Activated CD4-positive, alpha-beta T cell treated with anti-CD3 and anti-CD28 coated beads for 36 hours (primary cell): ENCODE data around the gene PRELID1. TPM values are rescaled to one million over a fixed set of nuclear protein-coding genes. Genes with fewer than 3 reads are reported as not detected.

ENCODE experiments used
- ATAC-seq: fragments of 200-7000 bp; cut with Tn5 transposase; one replicate; pipeline ENCODE4 v1.10.0; 2021; ENCODE audit warnings: mild to moderate bottlenecking, moderate library complexity
- CTCF ChIA-PET: fragments of 350-600 bp; sonication (Branson Sonifier 250); formaldehyde crosslinking; loops from one replicate; lab custom pipeline; 2021; ENCODE audit warnings: antibody characterized with exemption; lab: Charles Lee
- POLR2A ChIA-PET: fragments of 350-600 bp; sonication (Branson Sonifier 250); formaldehyde crosslinking; loops from one replicate; lab custom pipeline; 2021; ENCODE audit warnings: antibody characterized with exemption, inconsistent platforms; lab: Charles Lee
- DNase-seq: peaks from one replicate; pipeline ENCODE4 v3.0.0-alpha.2; 2020
- H3K27ac Mint-ChIP-seq: one replicate; pipeline ENCODE4 v1.8.0; 2021; ENCODE audit warnings: mixed read lengths
- H3K27me3 Mint-ChIP-seq: one replicate; pipeline ENCODE4 v1.8.0; 2021; ENCODE audit warnings: mixed read lengths
- H3K36me3 Mint-ChIP-seq: one replicate; pipeline ENCODE4 v1.8.0; 2021; ENCODE audit warnings: low read depth, mixed read lengths
- H3K4me1 Mint-ChIP-seq: one replicate; pipeline ENCODE4 v1.8.0; 2021; ENCODE audit warnings: mixed read lengths
- H3K4me3 Mint-ChIP-seq: one replicate; pipeline ENCODE4 v1.8.0; 2021; ENCODE audit warnings: mild to moderate bottlenecking, moderate library complexity, mixed read lengths
- H3K9me3 Mint-ChIP-seq: one replicate; pipeline ENCODE4 v1.8.0; 2021; ENCODE audit warnings: low read depth, mixed read lengths
- intact Hi-C, 2 experiments: fragments of 100-400 bp; cut with DNase I in 1 of 2; cut with micrococcal nuclease in 1 of 2; formaldehyde crosslinking; loops; one replicate each; pipeline versions ENCODE4 v1.14.2 to v1.15.1; 2022 to 2024; cut with DNase I, micrococcal nuclease
- total RNA-seq, 2 experiments: library from RNA; stranded (reverse); gene quantifications; one replicate each; pipeline ENCODE4 v1.2.3, GENCODE V29; 2021

PRELID1 gene
- total RNA-seq, 2 experiments from 2014 or later = 266 to 362 TPM

DNA sequence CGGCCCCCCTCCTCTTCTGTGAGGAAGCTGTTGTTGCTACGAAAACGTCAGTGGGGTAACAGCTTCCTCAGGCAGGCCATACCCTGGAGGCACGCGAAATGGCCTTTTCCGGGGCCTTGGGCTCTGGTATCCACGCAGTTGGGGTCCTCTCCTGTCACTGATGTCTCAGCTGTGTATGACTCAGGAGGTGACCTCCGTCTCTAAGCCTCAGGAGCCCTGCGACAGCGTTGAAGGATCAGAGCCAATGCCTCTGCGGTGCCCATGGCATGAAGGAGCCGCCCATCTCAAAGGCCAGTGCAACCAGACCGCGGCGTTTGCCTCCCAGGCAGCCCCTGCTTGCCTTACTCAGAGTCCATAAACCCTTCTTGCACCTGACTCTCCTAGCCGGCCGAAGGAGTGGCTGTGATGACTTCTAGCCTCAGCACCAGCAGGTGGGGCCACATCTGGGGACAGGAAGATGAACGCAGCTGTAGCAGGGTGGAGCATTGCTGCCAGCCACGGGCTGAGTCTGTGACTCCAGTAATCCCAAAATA lies 9.1 kb downstream of the PRELID1 start:
- intact Hi-C loops = loop anchor here (1.0 to 10.0 kb wide), 16 partner anchors 9 to 775 kb away; partner anchors contain the start of genes GRK6 (in 2 of the 2), LMAN2 (in 2 of the 2), PDLIM7 (in 2 of the 2) and NSD1 (in 1 of the 2)
- CTCF ChIA-PET = interaction anchor here (0.6 to 4.9 kb wide), 21 partner anchors 9 to 182 kb away, joined by 3 to 47 read pairs (median 3); partner anchors contain the start of genes PRELID1 and RAB24
- Mint-ChIP-seq H3K4me3 (peak overlapping the region; percentile 85), H3K27ac (peak overlapping the region; percentile 84), H3K36me3 (peaks cover 8% of the 10 kb centered on the region), H3K4me1 (peaks cover 27% of the 10 kb centered on the region), H3K9me3 (no peaks in the 10 kb centered on the region), H3K27me3 (no peaks in the 10 kb centered on the region)
- peak; percentile 81 for DNase-seq
- peak; percentile 45 for ATAC-seq
- POLR2A ChIA-PET = interaction anchor here (0.7 to 1.6 kb wide), 8 partner anchors 11 to 842 kb away, joined by 3 to 7 read pairs (median 4); partner anchors contain the start of gene GRK6

DNA sequence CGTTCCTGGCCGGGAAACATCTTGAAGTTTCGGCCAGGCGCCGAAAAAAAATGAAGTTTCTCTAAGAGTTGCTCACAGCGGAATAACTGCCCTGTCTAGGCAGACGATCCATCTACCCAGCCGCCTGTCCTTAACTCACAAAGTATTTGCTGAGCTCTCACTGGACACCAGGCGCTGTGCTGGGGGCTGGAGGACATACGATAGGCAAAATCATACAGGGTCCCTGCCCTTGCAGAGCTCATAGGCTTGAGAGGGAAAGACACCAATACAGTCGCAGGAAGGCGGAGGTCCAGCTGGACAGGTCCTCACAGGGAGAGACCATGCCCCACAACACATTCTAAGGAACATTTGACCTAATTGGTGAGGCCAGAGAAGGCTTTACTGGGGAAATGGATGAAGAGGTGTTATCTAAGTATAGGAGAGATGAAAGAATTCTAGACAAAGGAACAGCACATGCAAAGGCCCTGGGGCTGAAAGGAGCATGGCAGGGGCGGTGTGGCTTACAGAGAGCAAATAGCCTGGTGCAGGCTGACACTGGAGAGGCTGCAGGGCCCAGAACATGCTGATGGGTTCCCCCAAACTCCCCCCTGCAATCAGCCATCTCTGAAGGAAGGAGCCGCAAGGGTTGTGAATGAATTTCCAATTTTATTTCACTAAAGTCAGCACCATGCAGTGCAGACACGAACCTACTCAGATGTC lies 10.1 kb downstream of the PRELID1 start:
- ChIA-PET CTCF (interaction anchor here (0.7 to 1.8 kb wide), 9 partner anchors 10 to 144 kb away, joined by 3 to 6 read pairs (median 3); partner anchors contain the start of genes LMAN2, PRELID1 and RAB24), POLR2A (interaction anchor here (0.7 to 1.6 kb wide), 3 partner anchors 10 to 841 kb away, joined by 3 to 5 read pairs (median 5); no protein-coding TSS in a partner anchor)
- Mint-ChIP-seq H3K27ac (no peak overlapping the region), H3K36me3 (peaks cover 8% of the 10 kb centered on the region), H3K9me3 (no peaks in the 10 kb centered on the region), H3K27me3 (no peaks in the 10 kb centered on the region), H3K4me1 (peaks cover 34% of the 10 kb centered on the region), H3K4me3 (no peak overlapping the region)
- DNase-seq (no peak), ATAC-seq (no peak)
- intact Hi-C loops = loop anchor here (1.0 to 10.0 kb wide), 7 partner anchors 37 to 666 kb away; partner anchors contain the start of genes LMAN2 (in 1 of the 2), PDLIM7 (in 1 of the 2), SLC34A1 (in 1 of the 2) and TMED9 (in 1 of the 2)

DNA sequence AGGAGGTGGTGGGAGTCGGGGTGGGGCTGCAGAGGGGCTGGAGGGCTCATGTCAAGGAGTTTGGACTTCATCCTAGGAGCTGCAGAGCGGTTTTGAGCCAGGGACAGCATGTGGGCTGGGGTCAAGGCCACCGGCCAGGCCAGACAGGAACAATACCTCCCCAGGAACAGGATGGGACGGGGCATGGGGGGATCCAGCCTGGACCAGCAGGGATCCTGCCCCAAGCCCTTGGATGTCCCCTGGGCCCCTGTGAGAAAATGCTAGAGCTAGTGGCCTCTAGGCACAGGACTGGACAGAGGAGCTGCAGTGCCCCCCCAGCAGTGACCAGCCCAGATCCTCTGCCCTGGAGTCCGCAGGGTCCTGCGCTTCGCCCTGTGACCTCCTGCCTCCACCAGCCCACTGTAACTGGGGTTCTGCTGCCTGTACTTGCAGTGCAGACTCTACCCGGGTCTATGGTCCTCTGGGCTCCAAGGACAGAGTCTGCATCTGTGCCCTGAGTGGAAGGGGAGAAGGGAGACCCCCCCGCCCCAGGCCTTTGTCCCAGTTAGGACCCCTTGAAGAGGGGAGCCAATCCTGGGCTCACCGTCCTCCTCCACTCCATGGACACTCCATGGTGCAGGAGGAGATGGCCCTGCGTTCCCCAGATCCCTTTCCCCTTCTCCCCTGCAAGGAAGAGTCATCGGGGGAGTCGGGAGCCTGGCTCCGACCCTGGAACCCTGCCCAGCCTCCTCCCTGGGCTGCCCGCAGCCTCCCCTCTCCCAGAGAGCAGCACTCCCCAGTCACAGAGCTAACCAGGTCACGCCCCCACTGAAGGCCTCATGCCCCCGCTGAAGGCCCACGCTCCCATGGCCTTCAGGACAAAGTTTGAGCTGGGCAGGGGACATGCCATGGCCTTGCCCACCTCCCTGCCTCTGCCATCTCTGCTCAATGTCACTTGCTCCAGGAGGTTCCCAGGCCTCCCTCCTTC lies 11.1 kb downstream of the PRELID1 start:
- peaks cover 10% of the 10 kb centered on the region for H3K36me3 Mint-ChIP-seq
- H3K4me3 Mint-ChIP-seq = no peak overlapping the region
- H3K4me1 Mint-ChIP-seq = peaks cover 29% of the 10 kb centered on the region
- H3K27me3 Mint-ChIP-seq = no peaks in the 10 kb centered on the region
- POLR2A ChIA-PET = no interaction called here
- intact Hi-C loops = loop anchor here (5.0 to 10.0 kb wide), 5 partner anchors 70 to 667 kb away; partner anchors contain the start of genes PDLIM7 (in 1 of the 2), PFN3 (in 1 of the 2), SLC34A1 (in 1 of the 2) and TMED9 (in 1 of the 2)
- DNase-seq = no peak
- no peak for ATAC-seq
- CTCF ChIA-PET = interaction anchor here (0.6 to 1.8 kb wide), 5 partner anchors 14 to 204 kb away, joined by 3 to 5 read pairs (median 4); partner anchors contain the start of gene LMAN2
- no peak overlapping the region for H3K27ac Mint-ChIP-seq
- H3K9me3 Mint-ChIP-seq = peaks cover under 1% of the 10 kb centered on the region

DNA sequence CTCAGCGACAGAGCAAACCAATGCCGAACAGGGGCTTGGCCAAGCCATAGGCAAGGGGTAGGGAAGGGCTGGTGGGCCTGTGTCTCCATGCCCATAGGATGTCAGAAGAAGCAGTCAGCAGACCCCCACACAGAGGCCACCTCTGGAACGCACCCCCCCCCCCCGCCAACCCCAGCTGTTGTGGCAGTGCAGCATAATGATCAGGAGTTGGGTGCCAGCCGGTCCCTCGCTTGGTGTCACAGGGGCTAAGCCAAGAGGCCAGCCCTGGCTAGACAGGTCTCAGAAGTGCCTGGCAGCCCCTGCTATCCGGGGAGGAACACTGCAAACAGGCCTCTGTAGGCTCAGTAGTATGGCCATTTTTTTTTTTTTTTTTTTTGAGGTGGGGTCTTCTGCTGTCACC lies 11.8 kb downstream of the PRELID1 start:
- ChIA-PET CTCF (interaction anchor here (0.5 to 4.5 kb wide), 4 partner anchors 27 to 140 kb away, joined by 3 to 18 read pairs (median 4); no protein-coding TSS in a partner anchor), POLR2A (interaction anchor here (1.0 kb wide), 1 partner anchor 131 kb away, joined by 6 read pairs; the partner anchor contains the start of gene PRR7)
- DNase-seq = no peak
- Mint-ChIP-seq H3K27me3 (no peaks in the 10 kb centered on the region), H3K9me3 (peaks cover 2% of the 10 kb centered on the region), H3K4me1 (peaks cover 32% of the 10 kb centered on the region), H3K36me3 (peaks cover 9% of the 10 kb centered on the region), H3K4me3 (no peak overlapping the region), H3K27ac (no peak overlapping the region)
- ATAC-seq = no peak
- intact Hi-C loops = loop anchor here in 1 of 2 experiments (5.0 to 10.0 kb wide), 3 partner anchors 69 to 279 kb away; partner anchors contain the start of genes PFN3, SLC34A1 and TMED9

DNA sequence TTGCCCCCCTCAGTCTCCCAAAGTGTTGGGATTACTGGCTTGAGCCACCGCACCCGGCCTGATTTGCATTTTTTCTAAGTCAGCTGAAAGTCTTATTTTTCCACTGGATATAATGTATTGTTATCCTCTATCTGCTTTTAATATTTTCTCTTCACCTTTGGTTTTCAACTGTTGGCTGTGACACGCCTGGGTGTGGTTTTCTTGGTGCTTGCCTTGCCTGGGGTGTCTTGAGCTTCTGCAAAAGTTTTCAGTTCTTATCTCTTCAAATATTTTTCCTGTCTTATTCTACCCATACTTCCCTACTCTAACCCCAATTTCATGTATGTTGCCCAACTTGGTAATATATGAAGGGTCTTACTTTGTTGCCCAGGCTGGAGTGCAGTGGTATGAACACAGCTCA lies 12.4 kb downstream of the PRELID1 start:
- intact Hi-C loops = loop anchor here in 1 of 2 experiments (5.0 to 10.0 kb wide), 3 partner anchors 69 to 279 kb away; partner anchors contain the start of genes PFN3, SLC34A1 and TMED9
- POLR2A ChIA-PET = interaction anchor here (1.0 kb wide), 1 partner anchor 130 kb away, joined by 6 read pairs; the partner anchor contains the start of gene PRR7
- Mint-ChIP-seq H3K36me3 (peaks cover 7% of the 10 kb centered on the region), H3K9me3 (peaks cover 2% of the 10 kb centered on the region), H3K4me1 (peaks cover 27% of the 10 kb centered on the region), H3K4me3 (no peak overlapping the region), H3K27me3 (no peaks in the 10 kb centered on the region), H3K27ac (no peak overlapping the region)
- CTCF ChIA-PET = interaction anchor here (0.5 to 4.5 kb wide), 6 partner anchors 9 to 139 kb away, joined by 3 to 18 read pairs (median 4); no protein-coding TSS in a partner anchor
- DNase-seq (no peak), ATAC-seq (no peak)

DNA sequence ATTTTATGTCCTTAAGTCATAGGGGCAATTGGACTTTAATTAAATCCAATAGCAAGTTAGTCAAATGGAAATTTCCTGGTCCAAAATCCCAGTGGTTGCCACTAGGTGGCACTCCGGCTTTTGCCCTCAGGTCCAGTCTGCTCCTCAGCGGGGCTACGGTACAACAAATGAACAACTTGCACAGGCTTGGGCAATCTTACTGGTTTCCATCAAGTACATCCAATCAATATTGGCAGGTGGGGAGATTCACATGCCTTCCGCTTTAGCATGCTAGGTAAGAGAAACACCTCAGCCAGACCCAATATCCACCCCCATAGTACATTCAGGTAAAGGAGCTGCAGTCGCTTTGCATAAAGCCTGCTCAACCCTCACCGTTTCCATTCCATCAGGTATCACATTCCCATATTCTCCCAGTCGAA lies 14.4 kb downstream of the PRELID1 start:
- H3K4me1 Mint-ChIP-seq = peaks cover 19% of the 10 kb centered on the region

DNA sequence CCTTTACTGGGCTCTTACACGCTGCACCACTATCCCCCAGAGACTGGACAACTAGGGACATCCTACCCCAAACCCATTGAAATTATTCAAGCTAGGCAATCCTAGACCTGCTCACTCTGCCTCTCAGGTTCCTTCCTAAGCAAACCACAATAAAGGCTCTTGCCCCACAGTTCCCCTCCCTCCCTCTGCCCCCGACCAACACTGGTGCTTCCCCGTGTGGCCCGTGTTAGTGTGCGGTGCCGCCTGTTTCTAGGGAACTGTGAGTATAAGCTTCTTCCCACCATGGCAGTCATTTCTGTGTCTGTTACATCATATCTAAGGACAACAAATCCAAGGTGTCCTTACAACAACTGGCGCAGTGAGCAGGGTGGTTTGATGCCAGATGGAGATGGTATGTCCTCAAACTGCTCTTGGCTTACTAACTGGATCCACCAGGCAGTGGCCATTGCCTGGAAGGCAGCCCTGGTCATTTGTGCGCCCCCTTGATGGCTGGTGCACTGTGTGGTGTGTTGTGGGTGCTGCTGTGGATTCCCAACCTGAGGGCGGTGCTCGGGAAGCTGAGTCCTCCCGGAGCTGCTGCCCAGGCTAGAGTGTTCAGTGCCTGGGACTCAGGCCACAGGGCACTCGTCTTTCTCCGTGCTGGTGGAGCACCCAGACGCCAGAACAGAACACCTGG lies 16.5 kb downstream of the PRELID1 start:
- ATAC-seq (peak; percentile 53), DNase-seq (peak; percentile 51)
- ChIA-PET CTCF (interaction anchor here (0.7 to 4.5 kb wide), 15 partner anchors 8 to 210 kb away, joined by 3 to 20 read pairs (median 7); no protein-coding TSS in a partner anchor), POLR2A (no interaction called here)
- Mint-ChIP-seq H3K9me3 (peaks cover 2% of the 10 kb centered on the region), H3K27ac (no peak overlapping the region), H3K27me3 (no peaks in the 10 kb centered on the region), H3K4me1 (peaks cover 17% of the 10 kb centered on the region), H3K4me3 (no peak overlapping the region), H3K36me3 (peaks cover 10% of the 10 kb centered on the region)
- intact Hi-C loops = loop anchor here in 1 of 2 experiments (2.0 to 10.0 kb wide), 4 partner anchors 17 to 275 kb away; partner anchors contain the start of genes PFN3, SLC34A1 and TMED9

More for the DNA sequence above, 14.4 kb downstream of the PRELID1 start:
- Mint-ChIP-seq H3K27me3 (no peaks in the 10 kb centered on the region), H3K9me3 (peaks cover 2% of the 10 kb centered on the region), H3K4me3 (no peak overlapping the region), H3K36me3 (peaks cover 10% of the 10 kb centered on the region), H3K27ac (no peak overlapping the region)
- ATAC-seq (peak; percentile 75), DNase-seq (peak; percentile 87)
- POLR2A ChIA-PET = interaction anchor here (0.6 to 0.9 kb wide), 2 partner anchors 10 to 27 kb away, joined by 4 to 6 read pairs; no protein-coding TSS in a partner anchor
- CTCF ChIA-PET = interaction anchor here (0.7 to 4.5 kb wide), 27 partner anchors 8 to 376 kb away, joined by 3 to 20 read pairs (median 4); no protein-coding TSS in a partner anchor
- intact Hi-C loops = loop anchor here (1.0 to 10.0 kb wide), 7 partner anchors 19 to 277 kb away; partner anchors contain the start of genes PFN3 (in 1 of the 2), SLC34A1 (in 1 of the 2) and TMED9 (in 1 of the 2)

DNA sequence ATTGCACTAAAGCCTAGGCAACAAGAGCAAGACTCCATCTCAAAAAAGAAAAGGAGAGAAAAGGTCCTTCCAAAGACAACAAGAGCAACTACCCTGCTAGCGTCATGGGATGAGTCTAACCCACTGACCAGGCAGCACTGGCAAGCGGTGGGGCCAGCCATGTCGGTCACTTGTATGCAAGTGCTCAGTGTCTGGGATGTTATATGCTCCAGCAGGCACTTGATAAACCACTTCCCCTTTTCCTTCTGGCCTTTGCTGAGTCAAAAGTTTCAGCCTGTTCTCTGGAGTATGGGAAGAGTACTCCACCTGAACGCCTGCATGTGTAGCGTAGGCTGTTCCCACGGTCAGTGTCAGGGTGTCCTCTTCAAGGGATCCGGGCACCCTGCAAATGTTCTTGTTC lies 17.3 kb downstream of the PRELID1 start:
- H3K36me3 Mint-ChIP-seq = peaks cover 10% of the 10 kb centered on the region
- ChIA-PET CTCF (no interaction called here), POLR2A (no interaction called here)
- peaks cover 17% of the 10 kb centered on the region for H3K4me1 Mint-ChIP-seq
- ATAC-seq = no peak
- H3K27me3 Mint-ChIP-seq = no peaks in the 10 kb centered on the region
- H3K9me3 Mint-ChIP-seq = peaks cover 2% of the 10 kb centered on the region
- no peak overlapping the region for H3K4me3 Mint-ChIP-seq
- no peak for DNase-seq
- intact Hi-C loops = no loop called here
- no peak overlapping the region for H3K27ac Mint-ChIP-seq

DNA sequence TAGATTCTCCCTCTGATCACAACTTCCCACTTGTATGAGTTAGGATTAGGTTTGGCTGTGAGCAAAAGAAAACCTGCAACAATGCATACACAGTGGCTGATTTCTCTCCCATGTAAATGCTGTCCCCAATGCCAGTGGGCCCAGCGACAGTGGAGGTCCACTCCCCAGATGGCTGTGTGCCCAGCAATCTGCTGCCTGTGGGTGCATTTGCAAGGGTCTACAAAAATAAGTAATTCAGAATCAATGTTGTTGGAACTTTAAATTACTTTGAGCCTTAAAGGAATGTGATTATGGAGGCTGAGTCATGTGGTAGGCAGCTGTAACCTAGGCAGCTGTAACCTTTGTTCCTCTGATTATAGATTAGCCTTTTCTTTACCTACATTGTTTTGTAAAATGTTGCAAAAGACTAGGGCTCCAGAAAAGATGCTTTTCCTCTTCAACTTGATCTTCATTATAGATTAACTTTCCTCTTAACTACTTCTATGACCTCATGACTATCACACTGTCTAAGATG lies 22.3 kb downstream of the PRELID1 start:
- intact Hi-C loops = no loop called here
- Mint-ChIP-seq H3K27me3 (no peaks in the 10 kb centered on the region), H3K4me1 (peaks cover 9% of the 10 kb centered on the region), H3K27ac (no peak overlapping the region), H3K4me3 (no peak overlapping the region), H3K36me3 (peaks cover 6% of the 10 kb centered on the region), H3K9me3 (no peaks in the 10 kb centered on the region)
- ATAC-seq (no peak), DNase-seq (no peak)
- ChIA-PET POLR2A (no interaction called here), CTCF (interaction anchor here (0.7 to 1.6 kb wide), 2 partner anchors 10 to 13 kb away, joined by 4 read pairs; no protein-coding TSS in a partner anchor)
